ENCODE results near the gene ANKMY2.

Gene ANKMY2

DNA sequence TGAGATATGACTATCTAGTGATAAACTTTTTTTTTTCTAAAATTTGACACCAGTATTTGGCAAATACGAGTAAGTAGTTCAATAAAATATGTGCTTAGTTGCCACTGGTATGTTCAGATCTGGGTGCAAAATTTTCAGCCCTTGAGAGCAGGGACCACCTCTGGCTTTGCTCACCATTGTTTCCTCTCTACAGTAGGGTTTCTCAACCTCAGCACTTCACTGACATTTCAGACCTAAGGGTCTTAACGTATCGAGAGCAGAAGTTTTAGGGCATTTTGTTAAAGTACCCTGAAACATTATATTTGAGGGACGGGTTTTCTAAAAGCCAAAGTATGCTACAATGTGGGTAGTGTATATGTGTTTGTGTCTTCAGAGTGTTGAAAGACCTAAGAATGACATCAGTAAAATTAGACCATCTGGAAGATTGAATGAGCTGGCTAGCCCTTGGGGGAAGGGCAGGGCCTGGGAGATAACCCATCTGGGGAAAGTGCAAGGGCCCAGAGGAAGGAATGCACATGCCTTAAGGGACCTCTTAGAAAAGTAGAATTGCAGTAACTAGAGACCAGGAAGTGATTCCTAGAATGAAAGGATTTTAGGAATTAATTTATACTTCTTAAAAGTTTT is 12.2 kb upstream of the ANKMY2 start:
- DNase-seq = no peak

DNA sequence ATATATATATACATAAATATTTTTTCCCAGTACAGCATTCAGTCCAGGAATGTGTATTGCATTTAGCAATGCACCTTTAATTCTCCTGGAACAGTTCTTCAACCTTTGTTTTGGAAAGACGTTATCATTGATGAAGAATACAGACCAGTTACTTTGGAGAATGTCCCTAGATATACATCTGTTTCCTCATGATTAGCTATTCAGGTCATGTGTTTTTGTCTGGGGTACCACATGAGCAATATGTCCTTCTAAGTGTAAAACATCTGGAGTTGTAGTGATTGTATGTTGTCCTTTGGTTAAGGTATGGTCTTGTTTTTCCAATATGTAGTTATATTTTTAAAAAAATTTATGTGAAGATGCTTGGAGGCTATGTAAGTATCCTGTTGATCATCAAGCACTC is 10.6 kb upstream of the ANKMY2 start:
- DNase-seq = no peak

DNA sequence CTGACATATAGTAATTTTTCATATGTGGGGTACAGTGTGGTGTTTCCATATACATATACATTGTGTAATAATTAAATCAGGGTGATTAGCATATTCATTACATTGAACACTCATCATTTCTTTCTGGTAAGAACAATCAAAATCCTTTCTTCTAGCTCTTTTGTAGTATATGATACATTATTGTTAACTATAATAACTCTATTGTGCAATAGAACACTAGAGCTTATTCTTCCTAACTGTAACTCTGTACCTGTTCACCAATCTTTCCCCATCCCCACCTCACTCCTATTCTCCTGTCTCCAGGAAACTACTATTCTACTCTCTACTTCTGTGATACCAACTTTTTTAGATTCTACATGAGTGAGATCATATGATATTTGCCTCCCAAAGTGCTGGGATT is 9.8 kb upstream of the ANKMY2 start:
- DNase-seq = no peak

DNA sequence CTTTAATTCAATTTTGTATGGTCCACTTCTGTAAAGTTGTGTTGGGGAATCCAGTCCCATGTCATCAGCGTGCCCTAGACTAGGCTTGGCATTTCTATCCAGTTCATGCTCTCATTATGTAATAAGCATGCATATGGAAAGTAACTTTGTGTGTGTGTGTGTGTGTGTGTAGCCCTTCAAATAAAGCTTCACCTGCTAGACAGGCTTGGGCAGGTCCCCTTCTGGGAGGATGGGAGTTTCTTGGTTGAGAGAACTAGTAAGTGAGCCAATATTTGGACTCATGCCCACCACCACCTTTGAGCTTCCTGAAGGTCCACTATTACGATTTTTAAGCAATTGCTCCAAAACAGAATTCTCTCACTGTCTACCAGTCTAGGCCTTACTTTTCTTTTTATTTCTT is 7.3 kb upstream of the ANKMY2 start:
- no peak for DNase-seq

DNA sequence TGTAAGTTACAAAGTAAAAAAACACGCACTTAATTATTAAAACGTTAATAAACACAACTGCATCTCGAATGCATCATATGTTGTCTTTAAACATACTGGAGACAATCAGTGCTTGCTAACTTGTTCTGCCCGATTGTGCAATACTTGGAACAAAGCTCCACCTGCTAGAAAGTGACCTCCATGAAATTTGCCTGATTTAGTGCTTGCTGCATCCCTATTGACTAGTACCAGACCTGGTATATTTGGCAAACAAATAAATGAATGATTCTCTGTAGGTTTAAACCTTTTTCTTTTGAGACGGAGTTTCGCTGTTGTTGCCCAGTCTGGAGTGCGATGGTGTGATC is 6.7 kb upstream of the ANKMY2 start:
- DNase-seq = no peak

DNA sequence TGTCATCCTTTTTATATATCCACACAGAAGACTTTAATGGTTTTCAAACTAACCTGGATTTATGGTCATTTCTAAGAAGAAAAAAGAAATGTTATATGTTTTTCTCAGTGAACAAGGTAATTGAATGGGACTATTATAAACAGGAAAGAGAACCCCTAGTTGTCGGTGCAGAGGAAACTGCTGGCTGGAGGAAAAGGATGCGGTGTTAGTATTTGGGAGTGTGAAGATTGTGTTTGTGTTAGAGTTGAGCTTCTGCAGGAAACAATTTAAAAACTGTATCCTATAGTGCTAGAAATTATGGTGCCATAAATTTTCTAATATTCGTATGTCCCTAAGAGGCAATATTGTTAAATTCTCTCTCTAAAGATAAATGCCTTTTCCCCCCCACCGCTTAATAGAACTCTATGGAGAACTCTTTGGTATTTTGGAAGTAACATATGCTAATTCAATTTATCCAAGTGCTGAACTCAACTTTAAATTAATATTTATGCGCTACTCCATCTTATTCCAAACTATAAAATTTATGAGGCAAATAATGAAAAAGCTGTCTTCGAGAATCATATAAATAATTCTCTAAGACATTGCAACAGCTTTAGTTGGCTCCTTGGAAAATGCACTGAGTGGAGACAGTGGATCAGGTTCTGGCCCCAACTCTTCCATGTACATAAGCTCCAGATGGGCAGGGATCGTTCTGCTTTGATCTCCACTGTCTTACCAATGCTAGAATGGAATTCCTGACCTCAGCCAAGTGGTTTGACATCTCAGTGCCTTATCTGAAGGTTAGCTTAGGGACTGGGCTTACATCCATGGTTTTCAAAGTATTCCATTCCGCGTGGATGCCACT is 6.1 kb upstream of the ANKMY2 start:
- DNase-seq = no peak

DNA sequence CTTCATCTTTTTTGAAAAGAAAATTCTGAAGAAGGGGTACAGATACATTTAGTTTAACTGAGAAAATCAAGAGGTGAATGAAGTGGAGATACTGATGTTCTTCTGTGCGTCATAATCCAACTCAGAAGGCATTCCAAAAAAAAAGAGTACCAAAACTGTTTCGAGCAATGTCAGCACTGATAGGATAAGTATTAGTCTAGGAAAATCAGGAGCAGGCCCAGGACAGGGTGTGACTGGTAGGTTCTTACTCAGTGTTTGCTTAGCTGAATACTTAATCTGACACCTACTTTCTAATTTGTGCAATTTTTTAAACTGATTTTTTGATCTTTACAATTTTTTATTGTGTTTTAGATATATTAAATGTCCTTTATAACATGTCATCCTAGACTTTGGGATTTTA is 4.7 kb upstream of the ANKMY2 start:
- DNase-seq = no peak

DNA sequence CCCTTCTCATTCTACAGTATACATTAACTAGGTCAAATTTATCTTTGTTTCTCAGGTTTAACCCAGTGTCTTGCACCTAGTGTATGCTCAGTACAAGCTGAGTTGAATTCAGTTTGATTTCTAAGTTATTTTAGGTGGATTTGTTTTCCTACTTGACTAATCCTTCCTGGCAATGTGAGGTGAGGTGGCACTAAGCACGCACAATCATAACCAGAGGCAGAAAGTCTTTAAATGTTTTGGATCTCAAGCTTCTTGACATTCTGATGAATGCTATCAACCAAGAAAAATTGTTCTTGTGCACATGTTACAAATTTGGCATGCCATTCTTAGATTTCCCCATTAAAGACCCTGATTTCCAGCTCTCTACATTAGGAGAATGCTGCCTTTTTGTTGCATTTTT is 3.6 kb upstream of the ANKMY2 start:
- no peak for DNase-seq

DNA sequence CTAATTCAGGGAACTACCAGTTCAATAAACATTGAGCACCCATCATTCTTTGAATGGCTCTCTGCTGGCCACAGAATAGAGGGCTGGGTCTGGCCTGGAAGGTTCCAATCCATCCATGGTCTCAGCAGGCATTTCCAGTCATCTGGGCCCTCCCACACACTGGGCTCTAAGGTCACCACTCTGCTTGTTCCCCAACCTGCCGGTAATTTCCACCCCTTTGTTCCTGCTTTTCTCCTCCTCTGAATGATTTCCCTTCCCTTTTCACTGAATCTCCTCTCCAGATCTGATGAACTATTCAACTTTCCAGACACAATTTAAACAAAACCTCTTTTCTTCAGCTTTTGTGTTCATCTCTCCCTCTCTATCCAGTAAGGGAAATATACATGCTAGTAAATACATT is 3.0 kb upstream of the ANKMY2 start:
- DNase-seq = no peak

DNA sequence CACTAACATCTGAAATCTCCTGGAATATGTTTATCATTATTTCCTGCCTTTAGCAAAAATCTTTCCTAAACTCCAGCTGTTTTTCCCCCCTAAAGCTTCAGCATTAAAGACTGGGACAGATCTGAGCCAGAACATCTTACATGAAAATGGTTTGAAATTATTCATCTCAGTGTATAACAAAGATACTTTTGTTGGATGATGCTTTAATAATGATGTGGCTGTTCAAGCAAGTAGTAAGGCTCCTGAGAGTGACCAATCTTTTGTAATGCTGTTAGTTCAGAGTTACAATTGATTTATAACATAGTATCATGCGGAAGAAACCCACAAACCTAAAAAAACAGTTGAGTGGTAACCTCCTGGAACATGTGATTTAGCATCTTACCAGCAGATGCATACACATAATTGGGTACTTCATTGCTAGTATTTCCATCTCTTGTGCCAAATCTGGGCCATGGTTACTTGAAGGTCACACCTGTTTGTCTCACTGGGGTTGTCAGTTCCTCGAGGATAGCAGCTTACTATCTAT is 1.9 kb upstream of the ANKMY2 start:
- DNase-seq = no peak

DNA sequence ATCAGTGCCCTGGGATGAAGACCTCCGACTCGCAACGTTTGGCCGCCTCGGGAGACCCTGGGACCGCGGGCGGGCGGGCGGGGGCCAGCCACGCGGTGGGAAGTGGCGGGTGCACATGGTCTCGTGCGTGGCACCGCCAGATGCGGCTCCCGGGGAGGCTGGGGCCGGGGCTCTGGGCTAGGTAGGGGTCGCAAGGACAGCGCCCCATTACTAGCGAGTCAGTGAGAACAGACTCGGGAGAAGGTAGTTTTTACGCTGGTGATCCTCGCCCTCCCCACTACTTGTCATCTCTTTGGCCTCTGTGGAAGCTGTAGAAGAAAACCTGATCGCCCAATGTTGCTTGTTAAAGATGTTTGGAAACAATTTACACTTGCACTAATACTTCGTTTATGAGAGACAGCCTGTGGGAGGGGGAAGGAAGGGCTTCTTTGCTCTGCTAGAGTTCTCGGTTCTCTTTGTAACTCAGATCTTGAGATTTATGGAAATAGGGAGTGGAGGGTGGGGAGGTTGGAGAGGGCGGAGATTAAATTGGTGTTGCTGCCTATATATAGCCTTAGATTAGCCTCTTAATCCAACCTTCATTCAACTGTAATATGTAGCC is 1.0 kb upstream of the ANKMY2 start:
- DNase-seq = no peak

DNA sequence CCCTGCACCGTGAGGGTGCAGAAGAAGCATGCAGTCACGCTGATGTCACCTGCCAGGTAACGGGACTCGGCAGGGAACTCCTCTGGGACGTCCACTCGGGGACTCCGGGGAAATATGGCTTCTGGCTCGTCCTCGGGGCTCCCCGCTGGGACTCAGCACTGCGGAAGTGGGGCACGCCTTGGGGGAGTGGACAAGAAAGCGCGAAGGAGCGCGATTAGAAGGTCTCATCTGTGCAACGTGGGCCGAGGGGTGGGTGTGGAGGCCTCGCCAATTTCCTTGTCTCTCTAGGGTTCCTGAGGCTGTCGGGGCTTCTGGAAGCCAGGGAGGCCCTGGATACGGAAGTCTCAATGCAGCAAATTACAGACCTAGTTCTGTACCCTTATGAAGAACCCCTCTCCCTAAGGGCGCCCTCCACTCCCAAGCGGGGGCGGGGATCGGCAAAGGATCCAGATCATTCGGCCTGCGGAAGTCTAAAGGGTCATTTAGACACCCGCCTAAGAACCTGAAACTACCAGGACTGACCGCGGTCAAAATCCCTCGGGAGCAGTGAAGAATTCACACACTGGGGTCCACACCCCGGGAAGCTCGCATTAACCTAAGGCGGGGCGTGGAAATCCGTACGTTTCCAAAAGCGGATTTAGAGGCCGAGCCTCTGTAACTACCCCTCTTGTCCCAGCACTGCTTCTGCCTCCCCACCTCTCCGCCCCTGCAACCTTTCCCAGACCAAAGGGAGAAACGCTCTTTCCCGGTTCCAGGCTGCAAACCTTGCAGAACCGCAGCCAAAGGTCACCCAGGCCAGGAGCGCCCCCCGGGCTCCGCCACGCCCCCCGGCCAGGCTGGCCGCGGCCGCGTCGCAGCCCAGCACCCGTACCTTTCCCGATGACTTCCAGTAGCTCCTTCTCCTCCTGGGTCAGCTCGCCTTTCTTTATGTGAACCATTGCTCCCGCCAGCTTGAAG is 640 bp downstream of the ANKMY2 start:
- DNase-seq = peak; percentile 45

DNA sequence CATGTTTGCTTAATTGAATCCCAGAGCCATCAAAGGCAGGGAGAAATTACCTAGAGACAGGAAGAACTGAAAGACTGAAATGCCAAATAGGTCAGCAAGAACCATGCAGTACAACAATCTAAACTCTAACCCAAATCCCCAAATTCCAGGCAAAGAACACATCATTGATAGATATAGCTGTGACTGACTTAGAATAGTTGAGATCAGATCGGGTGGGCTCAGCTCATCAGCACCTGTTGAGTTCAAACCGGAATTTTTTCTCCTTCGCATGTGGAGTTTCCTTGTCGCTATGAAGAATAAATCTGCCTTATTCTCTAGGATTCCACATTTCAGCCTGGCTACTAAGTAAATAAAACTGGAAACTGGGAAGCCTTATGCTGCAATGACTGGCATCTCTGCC is 1.4 kb downstream of the ANKMY2 start:
- DNase-seq = no peak

DNA sequence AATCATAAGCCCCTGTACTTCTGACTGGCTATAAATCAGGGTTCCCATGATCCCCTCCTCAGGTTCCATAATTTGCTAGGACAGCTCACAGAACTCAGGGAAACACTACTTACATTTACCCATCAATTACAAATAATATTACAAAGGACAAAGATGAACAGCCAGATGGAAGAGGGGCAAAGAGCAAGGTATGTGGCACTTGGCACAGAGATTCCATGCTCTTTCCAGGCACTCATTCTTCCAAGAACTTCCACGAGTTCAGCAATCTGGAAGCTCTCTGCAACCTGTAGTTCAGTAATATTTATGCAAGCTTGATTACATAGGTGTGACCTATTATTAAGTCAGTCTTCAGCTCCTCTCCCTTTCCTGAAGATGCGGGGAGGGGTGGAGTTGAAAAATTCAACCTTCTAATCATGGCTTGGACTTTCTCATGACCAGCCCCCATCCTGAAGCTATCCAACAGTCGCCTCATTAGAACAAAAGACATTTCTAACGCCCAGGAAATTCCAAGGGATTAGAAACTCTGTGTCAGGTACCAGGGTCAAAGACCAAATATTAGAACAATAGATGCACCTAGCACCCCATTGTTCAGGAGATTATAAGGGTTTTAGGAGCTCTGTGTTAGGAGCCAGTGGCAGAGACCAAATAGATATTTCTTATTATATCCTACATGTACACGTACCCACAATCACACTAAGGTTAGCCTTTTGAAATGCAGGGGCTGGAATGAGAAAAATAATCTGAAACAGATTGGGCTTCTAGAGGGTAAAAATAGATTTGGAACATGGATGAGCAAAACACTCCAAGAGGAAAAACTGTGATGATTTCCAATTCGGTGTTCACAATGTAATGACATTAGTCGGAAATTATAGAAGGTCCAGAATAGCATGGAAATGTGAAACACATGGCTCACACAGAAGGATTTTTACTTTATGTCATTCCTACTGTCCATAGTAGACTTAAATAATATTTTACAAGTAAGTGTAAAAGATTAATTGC is 7.0 kb downstream of the ANKMY2 start:
- no peak for DNase-seq

DNA sequence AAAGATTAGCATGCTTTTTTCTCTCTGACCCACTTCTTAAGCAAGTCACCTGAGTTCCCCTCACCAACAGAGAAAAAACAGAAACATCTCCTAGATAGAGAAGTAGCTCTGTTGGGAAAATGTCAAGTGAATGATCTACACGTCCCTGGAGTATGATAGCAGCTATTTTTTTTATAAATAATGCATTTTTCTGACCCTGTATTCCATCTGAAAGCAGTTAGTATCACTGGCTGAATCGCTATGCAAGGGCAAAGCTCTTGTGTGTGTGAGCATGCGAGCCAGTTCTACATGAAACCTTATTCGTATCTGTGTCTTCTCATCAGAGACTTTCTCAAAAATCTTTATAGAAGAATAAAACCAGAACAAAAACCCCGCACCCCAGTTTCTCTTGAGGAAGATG is 8.2 kb downstream of the ANKMY2 start:
- no peak for DNase-seq

DNA sequence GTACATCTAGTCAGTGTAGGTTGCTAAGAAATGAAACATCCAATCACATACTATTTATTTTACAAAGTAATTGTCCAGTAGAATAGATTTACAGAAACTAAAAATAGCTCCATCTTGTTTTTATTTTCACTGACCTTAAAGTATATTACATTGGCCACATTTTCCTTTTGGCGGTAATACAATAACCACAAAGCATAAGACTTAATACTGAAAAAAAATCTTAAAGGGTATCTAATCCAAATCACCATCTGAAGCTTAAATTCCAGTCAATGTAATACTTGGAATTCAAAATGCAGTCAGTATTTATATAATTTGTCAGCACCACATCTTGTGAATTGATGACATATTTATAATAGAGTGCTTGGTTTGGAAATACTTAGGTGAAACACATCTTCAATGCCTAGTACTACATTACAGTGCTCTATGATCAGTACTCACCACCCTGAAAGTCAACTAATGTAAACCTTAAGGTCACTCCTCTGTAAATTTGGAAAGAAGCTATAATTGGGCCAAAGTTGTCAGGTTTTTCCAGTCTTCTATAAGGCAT is 8.9 kb downstream of the ANKMY2 start:
- DNase-seq = no peak

DNA sequence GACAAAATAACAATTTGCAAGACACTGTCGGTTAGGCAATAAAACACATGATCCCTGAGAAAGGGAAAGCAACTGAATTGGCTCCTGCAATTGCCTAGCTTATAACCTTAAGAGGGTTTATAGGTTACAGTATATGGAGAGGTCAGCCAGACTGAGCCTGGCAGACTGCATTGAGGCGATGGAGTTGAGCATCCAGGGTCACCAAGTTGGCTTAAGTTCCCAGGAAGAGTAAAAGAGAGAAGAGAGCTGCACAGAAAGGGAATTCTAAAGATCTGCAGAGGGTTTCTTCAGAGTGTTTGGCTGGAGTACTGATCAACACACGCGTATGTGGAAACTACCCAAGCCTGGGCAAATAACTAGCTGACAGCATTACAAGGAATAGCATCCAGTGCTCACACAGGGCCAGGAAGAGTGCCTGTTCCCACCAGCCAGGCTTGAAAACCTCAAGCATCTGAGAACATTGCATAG is 11.2 kb downstream of the ANKMY2 start:
- no peak for DNase-seq

DNA sequence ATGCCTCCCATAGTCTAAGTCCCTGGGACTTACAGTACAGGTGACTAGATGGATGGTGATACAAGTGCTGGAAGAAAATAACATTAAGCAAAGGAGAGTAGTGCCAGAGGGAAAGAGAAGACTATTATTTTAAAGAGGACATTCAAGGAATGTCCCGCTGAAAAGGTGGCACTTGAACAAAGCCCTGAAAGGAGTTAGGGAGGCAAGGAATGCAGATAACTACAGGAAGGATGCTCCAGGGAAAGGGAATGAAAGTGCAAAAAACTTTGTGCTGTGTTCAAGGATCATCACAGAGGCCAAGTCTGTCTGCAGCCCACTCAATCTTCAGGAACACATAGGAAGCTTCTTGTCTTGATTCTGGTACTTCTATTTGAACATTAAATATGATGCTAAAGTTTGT is 14.9 kb downstream of the ANKMY2 start:
- no peak for DNase-seq

DNA sequence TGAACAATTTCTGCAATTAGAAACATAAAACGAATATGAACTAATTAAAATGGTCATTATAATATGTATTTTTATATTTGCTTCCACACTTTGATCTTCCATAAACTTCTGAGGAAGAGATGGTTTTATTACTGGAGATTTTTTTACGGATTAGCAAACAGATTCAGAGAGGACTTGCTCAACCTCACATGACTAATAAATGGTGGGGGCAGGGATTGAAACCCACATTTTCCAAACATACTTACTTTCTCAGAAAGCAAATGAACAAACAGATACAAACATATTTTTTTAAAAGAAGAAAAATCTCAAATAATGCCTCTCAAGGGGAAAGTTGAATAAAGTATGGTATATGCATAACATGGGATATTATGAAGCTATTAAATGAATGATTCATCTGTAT is 18.3 kb downstream of the ANKMY2 start:
- no peak for DNase-seq

DNA sequence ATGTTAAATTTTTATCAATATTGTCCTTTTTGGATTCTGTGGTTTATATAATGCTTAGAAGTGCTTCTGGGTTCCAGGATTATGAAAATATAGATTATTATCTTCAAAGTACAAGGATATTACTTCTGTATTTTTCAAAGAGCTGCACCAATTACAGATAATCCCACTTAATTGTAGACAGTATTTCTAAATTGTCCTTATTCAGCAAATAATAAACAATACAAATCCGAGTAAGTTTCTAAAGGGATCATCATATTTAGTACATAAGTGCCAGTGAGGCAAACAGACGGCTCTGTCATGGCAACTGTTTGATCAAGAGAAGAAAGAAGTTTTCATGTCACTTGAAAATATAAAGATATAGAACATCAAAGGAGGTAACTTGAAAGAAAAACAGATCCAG is 19.2 kb downstream of the ANKMY2 start:
- no peak for DNase-seq

DNA sequence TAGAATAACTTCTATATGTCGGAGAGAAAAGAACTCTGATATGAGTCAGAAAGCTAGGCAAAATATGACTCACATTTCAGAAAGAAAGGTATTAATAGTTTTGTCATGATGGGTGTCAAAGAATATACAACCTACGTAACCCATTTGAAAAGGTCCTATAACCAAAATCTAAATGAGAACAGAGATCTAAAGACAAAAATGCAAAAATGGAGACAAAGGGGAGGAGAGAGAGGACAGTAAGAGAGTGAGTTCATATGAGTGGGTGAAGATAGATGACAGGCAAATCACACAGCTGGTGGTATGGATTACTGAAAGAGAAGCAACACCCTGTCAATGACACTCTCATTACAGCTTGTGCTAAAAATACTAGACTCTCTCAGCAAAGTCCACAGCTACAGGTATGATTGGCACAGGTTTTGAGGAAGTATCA is 25.6 kb downstream of the ANKMY2 start:
- no peak for DNase-seq

Data from CD4-positive, alpha-beta T cell treated with Interleukin-15 for 1 hour (primary cell).